SU-DHL-6 (cell line): ENCODE measurements around the gene TXNDC11.

ENCODE experiments used
- EZH2phosphoT487 ChIP-seq: fragments of 200-600 bp; sonication (generic), shearing (Covaris generic); conservative IDR thresholded peaks from 2 replicates; pipeline ENCODE4 v1.6.1; 2018; ENCODE audit warnings: mild to moderate bottlenecking, antibody characterized with exemption, low read length, moderate library complexity, mixed read lengths
- TF ChIP-seq, protein P1 (sequence below): fragments of 200-600 bp; sonication (generic); IDR thresholded peaks from one replicate; pipeline ENCODE4 v1.5.1; 2017; ENCODE audit warnings: antibody characterized with exemption, mild to moderate bottlenecking, low read length, moderate library complexity; ENCODE audit not compliant: insufficient read depth, poor library complexity, severe bottlenecking

DNA sequence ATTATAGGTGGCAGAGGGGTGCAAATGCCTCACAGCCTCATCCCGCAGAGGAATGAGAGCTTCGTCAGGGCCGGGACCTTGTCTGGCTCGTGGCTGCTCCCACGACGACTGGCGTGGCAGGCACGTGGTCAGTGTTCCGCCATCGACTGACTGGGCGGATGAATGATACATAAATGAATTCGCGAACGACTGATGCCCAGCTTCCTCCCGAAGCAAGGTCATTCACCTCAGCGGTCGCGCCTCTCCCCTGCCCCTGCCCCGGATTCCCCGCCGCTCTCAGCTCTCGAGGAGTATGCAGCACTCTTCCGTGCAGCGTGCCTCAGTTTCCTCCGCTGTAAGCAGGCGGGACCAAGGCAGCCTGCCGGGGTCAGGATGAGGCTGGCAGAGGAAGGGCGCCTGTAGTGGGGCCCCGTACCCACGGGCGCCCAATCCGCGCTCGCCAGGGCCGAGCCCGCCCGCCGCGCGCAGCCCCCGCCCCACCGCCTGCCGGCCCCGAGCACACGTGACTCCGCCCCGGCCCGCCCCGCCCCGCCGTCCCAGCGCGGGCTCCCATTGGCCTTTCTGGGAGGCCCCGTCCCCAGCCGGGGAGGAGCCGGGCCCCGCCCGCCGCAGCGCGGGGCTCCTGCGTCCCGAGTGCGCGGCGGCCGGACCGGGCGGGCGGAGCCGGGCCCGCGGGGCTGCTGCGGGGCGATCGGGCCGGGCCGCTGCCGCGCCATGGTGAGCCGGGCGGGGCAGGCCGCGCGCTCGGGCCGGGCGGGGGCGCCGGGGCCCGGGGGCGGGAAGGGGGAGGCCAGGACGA, 74.6 kb downstream of the TXNDC11 start, which contains the start of gene SNN:
- TF ChIP-seq, protein P1, sequence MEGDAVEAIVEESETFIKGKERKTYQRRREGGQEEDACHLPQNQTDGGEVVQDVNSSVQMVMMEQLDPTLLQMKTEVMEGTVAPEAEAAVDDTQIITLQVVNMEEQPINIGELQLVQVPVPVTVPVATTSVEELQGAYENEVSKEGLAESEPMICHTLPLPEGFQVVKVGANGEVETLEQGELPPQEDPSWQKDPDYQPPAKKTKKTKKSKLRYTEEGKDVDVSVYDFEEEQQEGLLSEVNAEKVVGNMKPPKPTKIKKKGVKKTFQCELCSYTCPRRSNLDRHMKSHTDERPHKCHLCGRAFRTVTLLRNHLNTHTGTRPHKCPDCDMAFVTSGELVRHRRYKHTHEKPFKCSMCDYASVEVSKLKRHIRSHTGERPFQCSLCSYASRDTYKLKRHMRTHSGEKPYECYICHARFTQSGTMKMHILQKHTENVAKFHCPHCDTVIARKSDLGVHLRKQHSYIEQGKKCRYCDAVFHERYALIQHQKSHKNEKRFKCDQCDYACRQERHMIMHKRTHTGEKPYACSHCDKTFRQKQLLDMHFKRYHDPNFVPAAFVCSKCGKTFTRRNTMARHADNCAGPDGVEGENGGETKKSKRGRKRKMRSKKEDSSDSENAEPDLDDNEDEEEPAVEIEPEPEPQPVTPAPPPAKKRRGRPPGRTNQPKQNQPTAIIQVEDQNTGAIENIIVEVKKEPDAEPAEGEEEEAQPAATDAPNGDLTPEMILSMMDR, result no peak
- TF ChIP-seq EZH2phosphoT487, result no peak
